NOMO-1 treated with DMSO at 0.1 percent for 48 hours (cell line): ENCODE data around the gene GINS1.

ENCODE experiments used
- DNase-seq: peaks from one replicate; lab custom pipeline; 2025; ENCODE audit not compliant: unreplicated experiment; lab: John Stamatoyannopoulos, UW

GINS1 gene

DNA sequence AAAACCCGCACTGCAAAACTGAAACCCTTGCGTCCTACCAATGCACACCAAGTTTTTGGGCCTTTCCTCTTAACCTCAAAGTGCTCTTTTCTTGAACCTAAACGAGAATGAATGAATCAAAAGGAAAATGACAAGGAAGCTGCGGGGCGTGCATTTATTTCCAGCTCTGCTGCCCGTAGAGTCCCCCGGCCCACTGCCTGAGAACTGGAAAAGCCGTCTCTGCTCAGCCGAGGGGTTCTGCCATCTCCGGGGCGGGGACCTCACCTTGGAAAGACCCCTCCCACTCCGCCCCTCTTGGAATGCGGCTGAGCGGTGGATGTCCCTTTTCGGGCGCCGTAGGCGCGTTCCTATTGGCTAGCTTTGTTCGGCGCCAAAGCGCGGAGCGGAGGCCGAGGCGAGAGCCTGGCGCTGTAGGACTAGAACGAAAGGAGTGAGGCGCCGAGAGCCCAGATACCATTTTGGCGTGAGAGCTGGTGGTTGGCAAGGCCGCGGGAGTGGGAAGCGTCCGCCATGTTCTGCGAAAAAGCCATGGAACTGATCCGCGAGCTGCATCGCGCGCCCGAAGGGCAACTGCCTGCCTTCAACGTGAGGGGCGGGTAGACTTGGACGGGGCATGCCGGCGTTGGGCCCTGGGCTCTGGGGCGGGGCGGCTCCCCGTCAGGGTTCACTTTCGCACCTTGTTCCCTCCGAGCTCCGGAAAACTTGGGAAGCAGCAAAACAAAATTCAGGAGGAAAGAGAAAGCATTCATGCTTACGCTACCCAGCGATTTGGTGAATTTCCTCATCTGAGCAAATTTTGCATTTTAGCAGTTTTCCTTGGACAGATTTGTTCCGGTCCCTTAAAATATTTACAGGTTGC lies at the start of gene GINS1:
Gene GINS1 (plus strand): TSS at position 363 of the 859 bp plus-strand sequence. CDS start 148 bp downstream, at position 511.
- peak; percentile 69 for DNase-seq

- DNase-seq = peak; percentile 57
Observed at GRCh38 chr20:25360631-25361286, 46.7 kb upstream of the GINS1 start.

- DNase-seq = no peak
Observed at GRCh38 chr20:25361287-25361683, 46.2 kb upstream of the GINS1 start.

DNA sequence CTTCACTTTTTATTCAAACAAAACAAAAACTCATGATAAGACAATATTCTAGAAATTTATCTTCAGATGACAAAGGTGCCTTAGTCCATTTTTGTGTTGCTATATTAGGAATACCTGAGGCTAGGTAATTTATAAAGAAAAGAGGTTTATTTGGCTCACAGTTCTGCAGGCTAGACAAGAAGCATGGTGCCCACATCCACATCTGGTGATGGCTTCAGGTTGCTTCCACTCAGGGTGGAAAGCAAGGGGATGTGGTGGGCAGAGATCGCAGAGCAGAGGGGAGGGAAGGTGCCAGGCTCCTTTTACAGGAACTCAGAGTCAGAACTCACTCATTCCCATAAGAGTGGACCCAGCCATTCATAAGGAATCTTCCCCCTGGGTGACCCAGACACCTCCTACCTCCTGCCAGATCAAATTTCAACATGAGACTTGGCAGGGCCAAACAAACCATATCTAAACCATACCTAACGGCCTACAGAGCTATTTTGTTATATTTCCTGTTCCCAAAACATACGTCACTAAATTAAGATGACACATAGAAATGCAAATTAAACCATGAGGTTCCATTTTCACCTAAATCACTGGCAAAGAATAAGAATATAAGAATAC lies 43.2 kb upstream of the GINS1 start:
- no peak for DNase-seq

DNA sequence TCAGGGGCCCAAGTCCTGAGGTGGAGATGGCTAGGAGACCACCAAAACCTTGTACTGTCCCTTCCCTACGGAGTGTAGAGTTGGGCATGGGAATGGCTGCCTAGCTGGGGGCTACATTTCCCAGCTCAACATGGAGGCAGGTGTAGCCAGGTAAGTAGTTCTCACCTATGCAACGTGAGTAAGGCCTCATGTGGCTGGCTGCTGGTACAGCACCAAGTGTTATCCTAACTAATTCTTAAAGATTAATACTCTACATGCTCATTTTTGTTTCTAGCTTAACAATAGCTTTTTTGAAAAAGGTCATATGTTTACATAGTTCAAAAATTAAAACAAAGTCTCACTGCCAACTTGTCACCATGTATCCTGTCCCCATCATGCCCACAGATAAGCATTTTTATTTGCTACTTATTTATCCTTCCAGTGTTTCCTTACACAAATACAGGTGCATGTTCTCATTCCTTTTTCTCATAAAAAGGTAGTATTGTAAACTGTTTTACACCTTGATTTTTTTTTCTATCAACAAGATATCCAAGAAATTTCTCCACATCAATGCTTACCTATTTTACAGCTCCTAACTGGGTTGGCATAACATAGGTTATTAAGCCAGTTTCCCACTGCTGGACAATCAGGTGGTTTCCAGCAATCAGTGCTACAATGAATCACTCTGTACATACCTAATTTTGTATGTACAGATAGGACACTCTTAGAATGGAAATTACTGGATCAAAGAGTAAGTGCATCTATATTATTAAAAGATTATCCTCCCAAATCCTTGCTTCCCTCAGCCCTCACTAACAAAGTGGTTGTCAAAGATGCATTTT lies 42.4 kb upstream of the GINS1 start:
- DNase-seq = no peak

- DNase-seq = no peak
Observed at GRCh38 chr20:25368526-25368925, 38.9 kb upstream of the GINS1 start.

GRCh38 chr20:25368976-25369375 lies 38.5 kb upstream of the GINS1 start:
- no peak for DNase-seq

GRCh38 chr20:25369529-25369928 lies 37.9 kb upstream of the GINS1 start:
- DNase-seq = no peak

GRCh38 chr20:25369971-25370370 lies 37.5 kb upstream of the GINS1 start:
- DNase-seq = no peak

- no peak for DNase-seq
Observed at GRCh38 chr20:25372584-25373336, 34.7 kb upstream of the GINS1 start.

DNA sequence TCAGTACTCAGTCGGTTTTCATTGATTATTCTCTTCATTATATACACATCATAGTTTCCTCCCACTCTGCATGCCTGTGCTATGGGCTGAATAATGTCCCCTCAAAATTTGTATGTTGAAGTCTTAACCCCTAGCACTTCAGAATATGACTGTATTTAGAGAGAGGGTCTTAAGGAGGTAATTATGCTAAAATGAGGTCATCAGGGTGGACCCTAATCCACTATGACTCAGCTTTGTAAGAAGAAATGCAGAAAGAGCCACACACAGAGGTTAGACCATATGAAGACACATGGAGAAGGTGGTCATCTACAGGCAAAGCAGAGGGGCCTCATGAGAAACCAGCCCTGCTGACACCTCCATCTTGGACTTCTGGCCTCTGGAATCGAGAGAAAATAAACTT lies 32.6 kb upstream of the GINS1 start:
- DNase-seq = no peak

GRCh38 chr20:25376236-25376635 lies 31.2 kb upstream of the GINS1 start:
- no peak for DNase-seq

GRCh38 chr20:25376886-25377285 lies 30.6 kb upstream of the GINS1 start:
- no peak for DNase-seq

GRCh38 chr20:25378189-25378883 lies 29.1 kb upstream of the GINS1 start:
- no peak for DNase-seq

GRCh38 chr20:25378884-25379733 lies 28.4 kb upstream of the GINS1 start:
- DNase-seq = no peak

DNA sequence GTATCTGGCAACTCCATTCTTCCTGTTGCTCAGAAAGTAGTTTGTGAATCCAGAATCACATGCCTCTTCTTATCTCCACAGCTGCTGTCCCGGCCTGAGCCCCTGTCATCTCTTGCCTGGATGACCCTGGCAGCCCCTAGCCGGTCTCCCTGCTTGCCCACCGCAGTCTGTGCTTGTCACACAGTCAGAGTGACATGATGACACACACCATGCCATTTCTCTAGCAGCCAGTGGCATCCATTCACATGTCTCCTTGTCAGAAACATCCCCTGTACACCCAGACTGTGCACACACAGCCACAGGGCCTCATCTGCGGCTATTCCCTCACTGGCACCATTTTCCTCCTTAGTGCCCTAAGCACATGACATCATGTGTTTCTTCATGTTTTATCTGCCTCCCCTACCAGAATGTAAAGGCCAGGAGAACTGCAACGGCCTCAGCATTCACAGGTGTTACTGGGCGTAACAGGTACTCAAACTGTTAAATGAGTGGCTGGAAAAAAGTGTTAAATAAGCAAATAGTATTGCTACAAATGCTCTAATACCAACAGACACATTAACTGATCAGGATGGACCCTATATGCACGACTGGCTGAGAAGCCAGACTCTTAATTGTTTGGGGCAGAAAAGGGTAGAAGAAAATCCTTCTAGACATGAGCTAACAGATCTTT lies 26.4 kb upstream of the GINS1 start:
- no peak for DNase-seq

DNA sequence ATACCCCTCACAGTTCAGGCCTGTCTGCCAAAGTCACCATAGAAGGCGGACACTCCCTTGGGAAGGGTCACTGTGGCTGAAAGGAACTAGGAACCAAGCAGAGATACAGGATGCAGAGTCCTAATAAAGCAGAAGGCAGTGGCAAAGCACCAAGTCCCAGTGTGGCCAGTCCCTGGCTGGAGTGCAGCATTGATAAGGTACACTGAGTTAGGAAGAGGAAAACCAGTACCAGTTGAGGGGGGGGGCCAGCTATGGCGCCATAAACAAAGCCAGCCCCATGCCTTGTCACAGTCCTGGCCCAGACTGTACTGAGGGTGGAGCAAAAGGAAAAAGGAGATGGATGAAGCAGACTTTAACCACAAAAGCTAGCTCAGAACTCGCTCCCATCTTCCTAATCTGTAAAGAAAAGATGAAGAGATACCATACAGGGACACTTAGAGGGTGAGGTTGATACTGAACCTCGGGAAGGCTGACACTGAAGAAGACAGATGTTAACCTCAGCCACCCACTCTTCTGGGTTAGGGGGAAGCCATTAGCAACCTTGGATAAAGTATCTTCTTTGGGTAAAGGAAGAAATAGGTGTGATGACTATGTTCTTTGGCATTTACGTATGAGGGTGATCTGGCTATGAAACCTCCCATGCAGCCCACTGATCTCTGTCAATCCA lies 24.6 kb upstream of the GINS1 start:
- DNase-seq = no peak

DNA sequence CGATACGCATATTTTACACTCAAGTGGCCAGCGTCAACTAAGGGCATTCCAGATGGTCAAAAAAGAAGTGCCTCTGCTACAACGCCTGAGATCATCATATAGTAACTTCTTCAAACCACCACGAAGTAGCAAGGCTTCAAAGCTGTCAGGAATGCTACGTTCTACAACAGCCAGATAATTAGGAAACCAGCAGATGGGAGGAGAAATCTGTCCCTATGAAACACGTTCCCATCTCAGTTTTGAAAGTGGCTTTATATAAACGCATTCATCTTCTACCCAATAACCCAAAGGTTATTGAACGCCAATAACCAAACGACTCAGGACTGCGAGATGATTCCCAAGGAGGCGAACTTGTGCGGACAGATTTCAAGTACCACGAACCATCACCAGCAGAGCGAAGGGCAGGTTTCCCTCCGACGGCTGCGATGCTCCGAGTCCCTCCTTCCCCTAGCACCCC lies 18.0 kb upstream of the GINS1 start:
- peak; percentile 20 for DNase-seq
